OCI-LY1 (cell line): ENCODE data around the gene RPL12.

Source experiments
- EZH2 ChIP-seq: fragments of 200-600 bp; sonication (generic), shearing (Covaris generic); IDR thresholded peaks from 2 replicates; pipeline ENCODE4 v1.8.0; 2017; ENCODE audit warnings: borderline replicate concordance, mixed run types, mild to moderate bottlenecking, antibody characterized with exemption, low read length, moderate library complexity, mixed read lengths
- TF ChIP-seq, protein P1 (sequence below): fragments of 200-600 bp; sonication (generic), shearing (Covaris generic); IDR thresholded peaks from 2 replicates; pipeline ENCODE4 v1.5.1; 2017; ENCODE audit warnings: mild to moderate bottlenecking, antibody characterized with exemption, low read length, moderate library complexity, mixed read lengths

DNA sequence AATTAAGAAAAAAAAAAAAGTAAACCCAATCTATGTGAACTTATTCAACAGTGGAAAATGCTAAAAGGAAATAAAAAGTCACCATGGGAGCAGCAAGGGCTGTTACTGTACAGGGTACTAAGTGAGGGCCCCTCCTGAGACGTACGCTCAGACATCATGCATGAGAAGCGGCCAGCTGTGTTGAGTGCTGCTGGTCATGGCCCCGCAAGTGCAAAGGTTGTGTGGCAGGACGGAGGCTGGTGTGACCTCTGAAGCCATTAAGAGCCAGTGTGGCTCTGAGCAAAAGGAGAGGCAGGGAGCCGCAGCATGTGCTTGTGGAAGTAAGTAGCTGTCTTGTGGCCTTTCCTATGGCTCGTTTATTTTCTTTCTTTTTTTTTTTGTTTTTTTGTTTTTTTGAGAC lies 30.1 kb downstream of the RPL12 start:
- TF ChIP-seq, protein P1, sequence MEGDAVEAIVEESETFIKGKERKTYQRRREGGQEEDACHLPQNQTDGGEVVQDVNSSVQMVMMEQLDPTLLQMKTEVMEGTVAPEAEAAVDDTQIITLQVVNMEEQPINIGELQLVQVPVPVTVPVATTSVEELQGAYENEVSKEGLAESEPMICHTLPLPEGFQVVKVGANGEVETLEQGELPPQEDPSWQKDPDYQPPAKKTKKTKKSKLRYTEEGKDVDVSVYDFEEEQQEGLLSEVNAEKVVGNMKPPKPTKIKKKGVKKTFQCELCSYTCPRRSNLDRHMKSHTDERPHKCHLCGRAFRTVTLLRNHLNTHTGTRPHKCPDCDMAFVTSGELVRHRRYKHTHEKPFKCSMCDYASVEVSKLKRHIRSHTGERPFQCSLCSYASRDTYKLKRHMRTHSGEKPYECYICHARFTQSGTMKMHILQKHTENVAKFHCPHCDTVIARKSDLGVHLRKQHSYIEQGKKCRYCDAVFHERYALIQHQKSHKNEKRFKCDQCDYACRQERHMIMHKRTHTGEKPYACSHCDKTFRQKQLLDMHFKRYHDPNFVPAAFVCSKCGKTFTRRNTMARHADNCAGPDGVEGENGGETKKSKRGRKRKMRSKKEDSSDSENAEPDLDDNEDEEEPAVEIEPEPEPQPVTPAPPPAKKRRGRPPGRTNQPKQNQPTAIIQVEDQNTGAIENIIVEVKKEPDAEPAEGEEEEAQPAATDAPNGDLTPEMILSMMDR, result no peak
- TF ChIP-seq EZH2, result no peak
